ENCODE data around the gene LCTL. TPM values are rescaled to one million over a fixed set of nuclear protein-coding genes. Genes with fewer than 3 reads are reported as not detected.
"Not testable (repeated sequence)": the region's sequence is repeated elsewhere in the genome, so short reads cannot be mapped to it uniquely, and the experiment has no call there.

Gene LCTL
- total RNA-seq, 1 experiment from 2014 or later = 0.40 TPM

- DNase-seq (ENCODE audit: low read depth, low spot score) = no peak
- in situ Hi-C loops (cut with HindIII; ENCODE audit: low pct_unique_long_range_greater_than_20kb, low sequenced_read_pairs) = no loop called here
Measured at GRCh38 chr15:66594344-66594743, 28.5 kb upstream of the LCTL start.

DNA sequence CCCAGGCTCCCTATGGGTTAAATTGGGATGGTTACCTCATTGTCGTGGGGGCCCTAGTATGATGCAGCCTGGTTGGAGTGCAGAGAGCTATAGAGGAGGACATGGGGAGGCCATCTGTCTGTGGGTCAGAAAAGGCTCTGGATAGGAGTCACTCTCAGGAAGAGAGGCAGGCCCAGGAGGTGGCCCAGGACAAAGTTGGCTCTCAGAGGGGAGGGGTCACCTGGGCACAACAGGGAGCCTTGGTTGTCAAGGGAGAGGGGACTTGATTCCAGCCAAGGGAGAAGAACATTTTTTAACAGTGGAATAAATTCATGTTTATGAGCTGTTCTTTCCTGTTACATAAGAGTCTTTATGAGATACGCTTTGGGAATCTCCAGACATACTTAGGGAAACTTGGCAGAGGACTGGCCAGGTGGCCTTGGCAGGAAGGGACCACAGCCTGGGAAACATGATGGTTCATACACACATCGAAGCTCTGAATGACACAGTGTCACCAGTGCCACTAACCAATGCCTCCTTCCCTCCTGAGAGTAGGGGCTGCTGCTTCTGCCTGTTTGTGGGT lies 27.5 kb upstream of the LCTL start:
- no peak for DNase-seq (ENCODE audit: low read depth, low spot score)
- in situ Hi-C loops (cut with HindIII; ENCODE audit: low pct_unique_long_range_greater_than_20kb, low sequenced_read_pairs) = no loop called here

DNA sequence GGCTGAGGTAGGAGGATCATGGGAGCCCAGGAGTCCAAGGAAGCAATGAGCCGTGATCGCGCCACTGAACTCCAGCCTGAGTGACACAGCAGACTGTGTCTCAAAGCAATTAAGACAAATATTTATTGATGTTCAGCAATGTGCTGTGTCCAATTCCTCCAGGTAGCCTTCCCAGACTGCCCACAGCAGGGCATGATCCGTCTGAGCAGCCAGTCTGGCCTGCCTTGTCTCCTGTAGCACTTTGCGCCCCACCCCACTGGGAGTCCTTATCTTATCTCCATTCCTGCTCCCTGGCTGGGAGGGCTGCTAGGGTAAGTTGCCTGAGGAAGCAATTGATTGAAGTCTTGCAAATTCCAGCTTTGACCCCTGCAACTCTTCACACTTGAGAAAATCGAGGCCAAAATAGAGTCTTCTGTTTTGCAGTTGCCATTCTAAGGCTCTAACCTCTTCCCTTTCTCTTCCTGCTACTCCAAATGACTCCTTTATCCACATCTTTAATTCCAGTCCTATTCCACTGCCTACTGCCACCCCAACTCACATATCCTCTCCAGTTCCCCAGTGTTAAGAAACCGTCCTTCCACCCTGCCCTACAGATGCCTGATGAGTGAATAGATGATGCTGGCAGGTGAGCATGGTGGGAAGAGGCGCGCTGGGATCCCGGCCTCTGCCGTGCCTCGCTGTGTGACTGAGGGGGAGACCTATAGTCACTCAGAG lies 26.9 kb upstream of the LCTL start:
- in situ Hi-C loops (cut with HindIII; ENCODE audit: low pct_unique_long_range_greater_than_20kb, low sequenced_read_pairs) = no loop called here
- no peak for DNase-seq (ENCODE audit: low read depth, low spot score)

DNA sequence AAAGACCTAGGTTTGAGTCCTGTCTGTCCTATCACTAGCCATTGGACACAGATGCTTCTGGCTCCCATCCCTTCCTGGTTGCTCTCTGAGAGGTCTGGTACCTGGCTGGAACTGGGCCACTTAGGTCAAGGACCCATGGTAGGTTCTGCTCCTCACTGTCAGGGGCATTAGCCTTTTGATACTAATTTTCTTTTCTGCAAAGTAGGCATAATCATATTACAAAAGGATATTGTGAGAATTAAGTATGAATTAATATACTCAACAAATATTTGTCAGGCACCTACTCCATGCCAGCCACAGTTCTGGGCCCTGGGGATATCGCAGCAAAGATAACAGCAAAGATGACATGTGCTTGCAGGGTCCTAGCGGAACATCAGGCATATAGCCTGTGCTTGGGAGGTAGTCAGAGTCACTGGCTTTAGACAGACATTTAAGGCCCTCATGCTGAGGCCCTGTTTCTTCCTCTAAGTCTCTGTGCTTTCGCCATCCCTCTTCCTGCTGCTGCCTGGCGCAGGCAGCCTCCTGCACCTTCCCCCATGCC lies 25.6 kb upstream of the LCTL start:
- in situ Hi-C loops (cut with HindIII; ENCODE audit: low pct_unique_long_range_greater_than_20kb, low sequenced_read_pairs) = no loop called here
- no peak for DNase-seq (ENCODE audit: low read depth, low spot score)

DNA sequence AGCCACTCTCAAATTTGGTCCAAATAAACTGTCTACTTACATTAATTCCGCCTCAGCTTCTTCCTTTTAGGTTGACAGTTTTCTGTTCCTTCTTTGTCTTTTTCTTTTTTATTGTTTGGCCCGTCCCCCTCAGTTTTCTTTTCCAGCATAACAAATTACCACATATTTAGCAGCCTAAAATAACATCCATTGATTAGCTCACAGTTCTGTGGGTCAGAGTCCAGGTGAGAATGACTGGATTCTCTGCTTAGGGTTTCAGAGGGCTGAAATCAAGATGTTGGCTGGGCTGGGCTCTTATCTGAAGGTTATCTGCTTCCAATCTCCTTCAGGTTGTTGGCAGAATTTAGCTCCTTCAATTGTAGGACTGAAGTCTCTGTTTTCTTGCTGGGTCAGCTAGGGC lies 24.6 kb upstream of the LCTL start:
- in situ Hi-C loops (cut with HindIII; ENCODE audit: low pct_unique_long_range_greater_than_20kb, low sequenced_read_pairs) = no loop called here

DNA sequence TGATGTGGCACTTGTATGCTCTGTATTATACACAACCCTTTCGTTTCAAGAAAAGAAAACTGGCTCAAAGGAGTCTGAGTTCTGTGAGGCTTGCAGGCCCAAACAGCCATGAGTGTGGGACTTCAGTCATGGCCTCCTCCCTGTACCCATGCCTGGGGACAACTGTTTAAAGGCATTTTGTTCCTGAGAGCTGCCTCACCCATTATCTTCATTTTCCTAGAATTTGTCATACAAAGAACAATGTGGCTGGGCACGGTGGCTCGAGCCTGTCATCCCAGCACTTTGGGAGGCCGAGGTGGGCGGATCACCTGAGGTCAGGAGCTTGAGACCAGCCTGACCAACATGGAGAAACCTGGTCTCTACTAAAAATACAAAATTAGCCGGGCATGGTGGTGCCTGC lies 23.6 kb upstream of the LCTL start:
- in situ Hi-C loops (cut with HindIII; ENCODE audit: low pct_unique_long_range_greater_than_20kb, low sequenced_read_pairs); DNase-seq (ENCODE audit: low read depth, low spot score): not testable (repeated sequence)

More for the DNA sequence above, 24.6 kb upstream of the LCTL start:
- DNase-seq (ENCODE audit: low read depth, low spot score) = no peak

DNA sequence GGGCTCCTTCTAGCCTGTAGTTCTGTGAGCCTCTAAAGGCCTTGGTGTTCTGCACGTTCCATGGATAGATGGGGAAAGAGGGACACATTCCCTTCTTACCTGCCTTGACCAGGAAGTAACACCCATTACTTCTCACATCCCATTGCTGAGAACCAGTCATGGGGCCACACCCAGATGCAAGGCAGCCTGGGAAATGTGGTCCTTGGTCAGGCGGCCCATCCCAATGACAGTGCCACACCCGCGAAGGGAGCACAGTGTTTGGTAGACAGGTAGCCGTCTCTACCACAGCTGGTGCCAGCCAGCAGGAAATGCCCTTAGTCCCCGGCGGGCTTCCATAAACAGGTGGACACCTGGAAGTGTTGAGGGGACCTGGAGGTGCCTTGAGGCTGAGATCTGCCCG lies 23.2 kb upstream of the LCTL start:
- DNase-seq (ENCODE audit: low read depth, low spot score) = peak; percentile 37

DNA sequence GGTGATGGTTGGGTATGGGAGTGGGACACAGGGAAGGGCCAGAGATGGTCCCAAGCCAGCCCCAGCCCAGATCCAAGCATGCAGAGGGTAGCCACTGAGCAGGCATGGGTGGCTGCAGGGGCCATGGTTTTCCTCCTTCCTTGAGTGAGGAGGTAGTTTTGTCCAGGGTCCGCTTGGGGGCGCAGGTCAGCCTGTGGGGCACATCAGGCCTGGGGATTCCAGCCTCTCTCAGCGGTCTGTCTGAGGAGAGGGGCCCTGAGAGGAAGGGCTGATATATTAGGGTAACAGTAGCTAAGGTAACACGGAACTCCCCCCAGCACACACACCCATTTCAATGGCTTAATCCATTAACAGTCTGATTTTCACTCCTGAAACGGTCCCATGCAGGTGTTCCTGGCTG lies 22.7 kb upstream of the LCTL start:
- in situ Hi-C loops (cut with HindIII; ENCODE audit: low pct_unique_long_range_greater_than_20kb, low sequenced_read_pairs) = no loop called here

More for the DNA sequence above, 23.2 kb upstream of the LCTL start:
- in situ Hi-C loops (cut with HindIII; ENCODE audit: low pct_unique_long_range_greater_than_20kb, low sequenced_read_pairs) = no loop called here

DNA sequence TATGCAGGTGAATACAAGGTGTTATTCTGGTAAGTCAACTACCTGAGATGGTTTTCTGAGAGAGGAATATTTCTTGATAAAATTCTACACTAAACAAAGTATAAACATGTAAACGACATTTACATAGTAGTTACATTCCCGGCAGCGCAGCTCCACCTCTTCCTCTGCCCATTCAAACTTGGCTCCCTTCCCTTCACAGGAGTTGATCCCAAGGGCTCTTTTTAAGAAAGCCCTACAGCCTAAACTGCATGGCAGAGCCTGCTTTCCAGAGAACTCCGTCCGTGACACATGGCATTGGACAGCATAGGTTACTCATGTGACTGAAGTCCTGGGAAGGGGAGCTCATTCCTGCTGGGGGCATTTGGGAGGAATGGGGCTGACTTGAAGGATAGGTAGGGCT lies 22.0 kb upstream of the LCTL start:
- in situ Hi-C loops (cut with HindIII; ENCODE audit: low pct_unique_long_range_greater_than_20kb, low sequenced_read_pairs) = no loop called here
- DNase-seq (ENCODE audit: low read depth, low spot score) = no peak

More for the DNA sequence above, 22.7 kb upstream of the LCTL start:
- DNase-seq (ENCODE audit: low read depth, low spot score) = peak; percentile 64

- in situ Hi-C loops (cut with HindIII; ENCODE audit: low pct_unique_long_range_greater_than_20kb, low sequenced_read_pairs) = no loop called here
- DNase-seq (ENCODE audit: low read depth, low spot score) = no peak
Measured at GRCh38 chr15:66587020-66587419, 21.2 kb upstream of the LCTL start.

- DNase-seq (ENCODE audit: low read depth, low spot score) = no peak
- in situ Hi-C loops (cut with HindIII; ENCODE audit: low pct_unique_long_range_greater_than_20kb, low sequenced_read_pairs) = no loop called here
Measured at GRCh38 chr15:66586155-66586976, 20.6 kb upstream of the LCTL start.

- in situ Hi-C loops (cut with HindIII; ENCODE audit: low pct_unique_long_range_greater_than_20kb, low sequenced_read_pairs) = no loop called here
- no peak for DNase-seq (ENCODE audit: low read depth, low spot score)
Measured at GRCh38 chr15:66581972-66582537, 16.3 kb upstream of the LCTL start.

- in situ Hi-C loops (cut with HindIII; ENCODE audit: low pct_unique_long_range_greater_than_20kb, low sequenced_read_pairs) = no loop called here
- no peak for DNase-seq (ENCODE audit: low read depth, low spot score)
Measured at GRCh38 chr15:66580643-66581042, 14.8 kb upstream of the LCTL start.

DNA sequence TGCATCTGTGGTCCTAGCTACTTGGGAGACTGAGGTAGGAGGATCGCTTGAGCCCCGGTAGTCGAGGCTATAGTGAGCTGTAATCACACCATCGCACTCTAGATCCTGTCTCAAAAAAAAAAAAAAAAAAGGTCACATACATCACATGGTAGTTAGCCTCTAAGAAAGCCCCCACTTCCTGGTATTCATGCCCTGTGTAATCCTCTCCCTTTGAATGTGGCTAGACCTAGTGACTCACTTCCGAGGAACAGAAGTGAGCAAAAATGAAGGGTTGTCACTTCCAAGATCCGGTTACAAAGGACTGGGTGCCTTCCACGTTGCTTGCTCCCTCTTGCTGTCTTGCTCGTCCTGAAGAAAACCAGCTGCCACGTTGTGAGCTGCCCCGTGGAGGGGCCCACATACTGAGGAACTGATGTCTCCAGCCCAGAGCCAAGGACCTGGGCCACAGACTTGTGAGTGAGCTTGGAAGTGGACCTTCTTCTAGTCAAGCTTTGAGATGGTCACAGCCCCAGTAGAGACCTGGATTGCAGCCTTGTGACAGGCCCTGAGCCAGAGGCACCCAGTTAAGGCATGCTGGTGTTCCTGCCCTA lies 12.6 kb upstream of the LCTL start:
- in situ Hi-C loops (cut with HindIII; ENCODE audit: low pct_unique_long_range_greater_than_20kb, low sequenced_read_pairs) = no loop called here
- DNase-seq (ENCODE audit: low read depth, low spot score) = no peak

GRCh38 chr15:66574596-66574950 lies 8.8 kb upstream of the LCTL start:
- DNase-seq (ENCODE audit: low read depth, low spot score) = no peak
- in situ Hi-C loops (cut with HindIII; ENCODE audit: low pct_unique_long_range_greater_than_20kb, low sequenced_read_pairs) = no loop called here

- in situ Hi-C loops (cut with HindIII; ENCODE audit: low pct_unique_long_range_greater_than_20kb, low sequenced_read_pairs) = no loop called here
- no peak for DNase-seq (ENCODE audit: low read depth, low spot score)
Measured at GRCh38 chr15:66573719-66574595, 8.2 kb upstream of the LCTL start.

DNA sequence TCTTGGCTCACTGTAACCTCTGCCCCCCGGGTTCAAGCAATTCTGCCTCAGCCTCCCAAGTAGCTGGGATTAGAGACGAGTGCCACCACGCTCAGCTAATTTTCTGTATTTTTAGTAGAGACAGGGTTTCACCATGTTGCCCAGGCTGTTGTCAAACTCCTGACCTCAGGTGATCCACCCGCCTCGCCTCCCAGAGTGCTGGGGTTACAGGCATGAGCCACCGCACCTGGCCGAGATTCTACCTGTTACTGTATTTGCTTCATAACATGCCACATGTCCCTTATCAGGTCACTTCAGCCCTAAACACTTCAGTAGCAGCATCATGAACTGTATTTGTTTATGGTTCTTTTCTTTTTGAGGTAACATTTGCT lies 7.5 kb upstream of the LCTL start:
- DNase-seq (ENCODE audit: low read depth, low spot score) = no peak
- in situ Hi-C loops (cut with HindIII; ENCODE audit: low pct_unique_long_range_greater_than_20kb, low sequenced_read_pairs) = no loop called here
